ENCODE data around the gene MINK1.

- TF ChIP-seq CTCF (IDR thresholded peaks at IDR 0.05; ENCODE audit: insufficient read depth, low read depth, low read length) (no peak), EZH2 (IDR thresholded peaks at IDR 0.05; ENCODE audit: insufficient read depth, low read length) (no peak)
These were observed 15.9 kb downstream of the MINK1 start for GRCh38 chr17:4849011-4849536.
